Measurements from ENCODE around the gene ZNF771.
"Not testable (repeated sequence)": the region's sequence is repeated elsewhere in the genome, so short reads cannot be mapped to it uniquely, and the experiment has no call there.

The ZNF771 gene

GRCh38 chr16:30376461-30376902, 30.9 kb upstream of the ZNF771 start:
- no peak for DNase-seq

DNA sequence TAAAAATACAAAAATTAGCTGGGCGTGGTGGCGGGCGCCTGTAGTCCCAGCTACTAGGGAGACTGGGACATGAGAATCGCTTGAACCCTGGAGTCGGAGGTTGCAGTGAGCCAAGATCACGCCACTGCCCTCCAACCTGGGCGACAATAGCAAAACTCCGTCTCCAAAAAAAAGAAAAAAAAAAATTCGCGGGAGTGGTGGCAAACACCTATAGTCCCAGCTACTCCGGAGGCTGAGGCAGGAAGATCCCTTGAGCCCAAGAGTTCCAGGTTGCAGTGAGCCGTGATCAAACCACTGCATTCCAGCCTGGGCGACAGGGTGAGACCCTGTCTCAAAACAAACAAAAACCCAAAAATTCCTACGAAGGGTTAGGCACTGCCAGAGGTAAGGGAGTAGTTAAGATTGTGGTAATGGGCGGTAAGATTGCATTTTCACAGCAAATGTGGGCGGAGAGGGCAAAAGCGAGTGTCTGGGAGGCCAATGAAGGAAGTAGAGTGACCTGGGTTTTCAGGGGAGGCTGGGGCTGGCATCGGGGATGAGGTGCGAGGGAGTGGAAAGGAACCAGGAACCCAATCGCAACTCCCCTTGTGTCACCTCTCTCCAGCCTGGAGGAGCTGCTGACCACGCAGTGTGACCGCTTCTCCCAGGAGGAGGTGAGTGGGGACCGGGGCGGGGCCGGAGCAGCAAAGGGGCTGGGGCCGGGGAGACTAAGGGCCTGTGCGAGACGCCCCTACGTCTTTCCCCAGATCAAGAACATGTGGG, 30.2 kb upstream of the ZNF771 start:
- no peak for DNase-seq

- DNase-seq: peak; percentile 89
Measured at GRCh38 chr16:30377812-30378235, 29.6 kb upstream of the ZNF771 start.

- DNase-seq: peak; percentile 97
Measured at GRCh38 chr16:30378236-30379157, 28.9 kb upstream of the ZNF771 start.

DNA sequence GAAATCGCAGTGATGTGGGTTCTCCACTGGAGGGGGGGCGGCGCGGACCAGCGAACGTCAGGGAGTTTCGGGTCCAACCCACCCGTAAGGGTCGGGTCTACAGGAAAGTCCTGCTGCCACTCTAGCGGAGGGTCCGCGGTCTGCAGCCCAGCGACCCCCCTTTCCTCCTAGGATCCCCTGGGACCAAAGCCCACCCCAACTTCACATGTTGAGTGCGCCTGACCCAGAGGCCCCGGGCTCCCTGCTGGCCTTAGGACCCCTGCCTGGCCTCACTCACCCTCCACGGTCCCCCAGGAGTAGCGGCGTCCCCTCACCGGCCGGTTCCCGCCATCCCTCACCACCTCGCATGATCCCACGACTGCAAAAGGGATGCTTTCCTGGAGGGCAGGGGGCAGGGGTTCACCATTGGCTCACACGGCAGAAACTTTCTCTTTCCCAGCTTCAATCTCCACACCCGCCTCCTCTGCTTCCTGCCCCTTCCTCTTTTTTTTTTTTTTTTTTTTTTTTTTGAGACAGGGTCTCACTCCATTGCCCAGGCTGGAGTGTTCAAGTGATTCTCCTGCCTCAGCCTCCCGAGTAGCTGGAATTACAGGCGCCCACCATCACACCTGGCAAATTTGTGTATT, 28.1 kb upstream of the ZNF771 start:
- DNase-seq: no peak

- no peak for DNase-seq
Measured at GRCh38 chr16:30380072-30380802, 27.2 kb upstream of the ZNF771 start.

DNA sequence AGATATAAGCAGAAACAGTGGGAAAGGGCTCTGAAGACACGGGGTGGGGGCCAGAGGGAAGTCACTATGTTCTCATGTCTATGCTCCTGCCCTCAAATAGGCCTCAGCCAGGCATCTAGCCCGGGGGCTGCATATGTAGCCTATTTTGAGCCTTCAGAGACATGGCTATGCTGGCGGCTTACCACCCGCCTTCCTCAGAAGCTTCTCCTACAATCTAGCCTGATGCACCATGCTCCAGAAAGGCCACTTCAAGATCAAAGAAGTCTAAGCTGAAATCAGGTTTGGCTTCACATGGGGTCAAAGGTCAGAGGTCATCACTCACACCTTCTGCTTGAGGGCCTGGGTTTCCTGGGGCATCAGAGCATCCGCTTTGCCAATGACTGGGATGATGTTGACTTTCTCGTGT, 26.6 kb upstream of the ZNF771 start:
- no peak for DNase-seq

DNA sequence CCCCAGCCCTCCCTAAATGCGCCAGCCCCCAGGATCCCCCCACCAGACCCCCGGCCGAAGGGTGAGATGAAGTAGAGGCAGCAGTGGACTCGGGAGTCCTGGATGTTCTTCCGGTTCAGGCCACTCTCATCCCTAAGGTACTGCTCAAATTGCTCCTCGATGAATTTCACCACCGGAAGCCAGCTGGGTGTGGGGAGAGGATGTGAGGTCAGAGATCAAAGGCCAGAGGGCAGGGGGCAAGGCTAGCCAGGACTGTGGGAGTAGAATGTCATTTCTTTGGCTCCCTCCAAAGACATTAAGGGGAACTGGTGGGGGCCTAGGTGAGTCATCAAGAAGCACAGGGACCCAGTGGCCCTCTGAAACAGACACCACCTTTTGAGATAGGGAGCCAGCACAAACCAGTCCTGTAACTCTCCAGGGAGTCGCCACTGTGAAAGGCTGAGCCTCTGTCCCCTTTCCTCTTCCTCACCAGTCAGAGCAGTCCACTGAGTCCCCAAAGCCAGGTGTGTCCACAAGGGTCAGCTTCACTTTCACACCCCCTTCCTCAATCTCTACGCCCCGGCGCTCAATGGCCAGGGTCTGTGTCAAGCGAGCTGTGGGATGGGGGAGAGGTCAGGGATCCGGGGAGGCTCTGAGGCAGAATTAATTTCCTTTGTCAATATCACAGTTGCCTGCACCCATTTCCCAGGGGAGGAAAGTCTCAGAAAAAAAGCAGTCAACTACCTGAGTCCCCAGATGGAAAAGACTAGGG, 25.9 kb upstream of the ZNF771 start:
- DNase-seq: no peak

- no peak for DNase-seq
Measured at GRCh38 chr16:30382111-30382881, 25.1 kb upstream of the ZNF771 start, which contains the start of gene SEPTIN1. Gene SEPTIN1 (minus strand): TSS chr16:30382561. CDS start chr16:30382542, 19 bp downstream.

DNA sequence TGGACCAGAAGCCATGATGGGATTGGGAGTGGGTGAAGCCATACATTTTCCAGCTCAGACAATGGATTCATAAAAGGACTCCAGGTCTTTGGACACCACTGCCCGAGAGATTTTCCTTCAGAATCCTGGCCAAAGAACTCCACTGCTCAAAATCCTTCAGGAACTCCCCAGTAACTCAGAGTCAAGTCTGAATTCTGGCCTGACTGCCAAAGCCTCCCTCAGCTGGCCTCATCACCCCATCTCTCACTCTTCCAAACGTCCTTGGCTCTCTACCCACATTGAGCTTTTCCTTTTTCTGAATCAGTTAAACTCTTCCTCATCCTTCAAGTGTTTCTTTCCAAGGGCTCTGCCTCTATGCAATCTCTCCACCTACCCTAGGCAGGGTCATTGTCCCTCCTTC, 23.9 kb upstream of the ZNF771 start:
- DNase-seq: no peak

DNA sequence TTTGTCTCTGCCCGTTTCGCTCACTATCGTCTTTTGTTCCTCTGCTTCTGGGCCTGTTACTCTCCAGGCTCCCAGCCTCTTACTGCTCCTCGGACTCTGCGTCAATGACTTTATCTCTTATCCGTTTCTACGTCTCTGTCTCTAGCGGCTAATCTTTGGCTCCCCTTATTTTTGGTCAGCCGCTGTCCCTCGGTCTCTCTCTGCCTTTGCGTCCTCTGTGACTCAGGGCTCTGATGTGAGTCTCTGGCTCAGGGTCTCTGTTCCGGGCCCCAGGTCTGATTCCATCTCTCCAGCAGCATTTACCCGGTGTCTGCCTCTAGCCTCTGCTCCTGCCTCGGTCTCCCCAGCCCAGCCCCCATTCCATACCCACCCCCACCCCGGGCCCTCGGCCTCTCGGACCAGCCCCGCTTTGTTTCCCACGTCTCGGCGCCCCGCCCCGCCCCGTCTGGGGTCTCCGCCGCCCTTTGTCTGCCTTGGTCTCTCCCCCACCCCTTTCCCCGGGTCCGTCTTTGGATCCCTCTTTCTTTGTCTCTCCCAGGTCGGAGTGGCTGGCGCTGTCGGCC, 12.7 kb upstream of the ZNF771 start:
- peak; percentile 50 for DNase-seq

GRCh38 chr16:30395155-30395991, 12.0 kb upstream of the ZNF771 start, which contains the start of gene ZNF48:
Gene ZNF48 (plus strand): TSS chr16:30395420. CDS start chr16:30395795, 375 bp downstream.
- DNase-seq: peak; percentile 90

- DNase-seq: peak; percentile 39
Measured at GRCh38 chr16:30395992-30396585, 11.3 kb upstream of the ZNF771 start.

DNA sequence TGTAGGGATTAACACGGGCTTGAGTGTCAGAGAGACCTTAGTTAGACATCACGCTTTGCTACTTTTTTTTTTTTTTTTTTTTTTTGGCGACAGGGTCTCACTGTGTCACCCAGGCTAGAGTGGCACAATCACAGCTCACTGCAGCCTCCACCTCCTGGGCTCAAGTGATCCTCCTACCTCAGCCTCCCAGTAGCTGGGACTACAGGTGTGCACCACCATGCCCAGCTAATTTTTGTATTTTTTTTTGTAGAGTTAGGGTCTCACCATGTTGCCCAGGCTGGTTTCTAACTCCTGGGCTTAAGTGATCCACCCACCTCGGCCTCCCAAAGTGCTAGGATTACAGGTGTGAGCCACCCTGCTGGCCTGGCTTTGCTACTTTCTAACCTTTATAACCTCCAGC, 10.8 kb upstream of the ZNF771 start:
- DNase-seq: not testable (repeated sequence)

- DNase-seq: no peak
Measured at GRCh38 chr16:30397056-30397455, 10.3 kb upstream of the ZNF771 start.

DNA sequence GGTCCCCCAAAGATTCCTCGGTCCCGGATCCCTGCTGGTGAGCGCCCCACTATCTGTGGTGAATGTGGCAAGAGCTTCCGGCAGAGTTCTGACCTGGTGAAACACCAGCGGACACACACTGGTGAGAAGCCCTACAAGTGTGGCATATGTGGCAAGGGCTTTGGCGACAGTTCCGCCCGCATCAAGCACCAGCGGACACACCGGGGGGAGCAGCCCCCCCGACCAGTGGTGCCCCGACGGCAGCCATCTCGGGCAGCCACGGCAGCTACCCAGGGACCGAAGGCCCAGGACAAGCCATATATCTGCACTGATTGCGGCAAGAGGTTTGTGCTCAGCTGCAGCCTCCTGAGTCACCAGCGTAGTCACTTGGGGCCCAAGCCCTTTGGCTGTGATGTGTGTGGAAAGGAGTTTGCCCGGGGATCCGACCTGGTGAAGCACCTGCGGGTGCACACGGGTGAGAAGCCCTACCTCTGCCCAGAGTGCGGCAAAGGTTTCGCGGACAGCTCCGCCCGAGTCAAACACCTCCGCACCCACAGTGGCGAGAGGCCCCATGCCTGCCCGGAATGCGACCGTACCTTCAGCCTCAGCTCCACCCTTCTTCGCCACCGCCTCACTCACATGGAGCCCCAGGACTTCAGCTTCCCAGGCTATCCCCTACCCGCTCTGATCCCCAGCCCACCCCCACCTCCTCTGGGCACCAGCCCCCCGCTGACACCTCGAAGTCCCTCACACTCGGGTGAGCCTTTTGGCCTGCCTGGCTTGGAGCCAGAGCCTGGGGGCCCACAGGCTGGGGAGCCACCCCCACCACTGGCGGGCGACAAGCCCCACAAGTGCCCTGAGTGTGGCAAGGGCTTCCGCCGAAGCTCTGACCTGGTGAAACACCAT, 9.4 kb upstream of the ZNF771 start:
- DNase-seq: no peak

GRCh38 chr16:30398661-30399434, 8.6 kb upstream of the ZNF771 start:
- no peak for DNase-seq

Measured in fibroblast of skin of back (primary cell).